Transverse colon (tissue), 4 donors: Measurements from ENCODE around the gene KIF3A. TPM values are rescaled to one million over a fixed set of nuclear protein-coding genes. Genes with fewer than 3 reads are reported as not detected.

Experiments used
- DNase-seq: peaks from one replicate; pipeline ENCODE4 v3.0.0-alpha.2; 2019
- H3K27ac ChIP-seq, 4 donors: fragments of 200-600 bp; sonication (generic); 2 replicates each; pipeline ENCODE4 v1.5.1; 2016 to 2018; ENCODE audit warnings: inconsistent platforms in 4 of 4
- H3K27me3 ChIP-seq: fragments of 200-600 bp; sonication (generic); 2 replicates; pipeline ENCODE4 v1.5.1; 2017; ENCODE audit warnings: inconsistent platforms
- H3K36me3 ChIP-seq, 4 donors: fragments of 200-600 bp; sonication (generic); 2 replicates each; pipeline ENCODE4 v1.5.1; 2017 to 2019; ENCODE audit warnings: inconsistent platforms in 4 of 4
- H3K4me1 ChIP-seq, 4 donors: fragments of 200-600 bp; sonication (generic); 2 replicates each; pipeline ENCODE4 v1.5.1; 2017 to 2020; ENCODE audit warnings: inconsistent platforms in 4 of 4
- H3K4me3 ChIP-seq, 4 donors: fragments of 200-600 bp; sonication (generic); 1 replicate in 1 of 4; 2 replicates in 3 of 4; pipeline versions ENCODE4 v1.5.1 to v1.6.1; 2017 to 2019; ENCODE audit warnings: inconsistent platforms in 4 of 4
- H3K9me3 ChIP-seq, 2 donors: fragments of 200-600 bp; sonication (generic); 2 replicates each; pipeline ENCODE4 v1.5.1; 2017 to 2019; ENCODE audit warnings: inconsistent platforms in 2 of 2
- EP300 ChIP-seq: sonication (generic); formaldehyde crosslinking; IDR thresholded peaks from one replicate; pipeline ENCODE4 v1.6.1; 2017; ENCODE audit warnings: antibody characterized with exemption, low read depth
- POLR2A ChIP-seq: fragments of 450-650 bp; IDR thresholded peaks from one replicate; pipeline ENCODE4 v1.6.1; 2016; ENCODE audit warnings: antibody characterized with exemption, mild to moderate bottlenecking, moderate library complexity
- POLR2AphosphoS5 ChIP-seq, 3 donors: sonication (generic); formaldehyde crosslinking; IDR thresholded peaks; one replicate each; pipeline ENCODE4 v1.6.1; 2016; ENCODE audit warnings: antibody characterized with exemption in 3 of 3
- WGBS, 2 donors: methylation state at CpG; one replicate each; pipeline ENCODE4 v1.1.5; 2018; ENCODE audit warnings: low coverage in 1 of 2; 5-methylcytosine and 5-hydroxymethylcytosine counted together
- in situ Hi-C, 4 donors: fragments of 200-750 bp; cut with MboI; loops; one replicate each; pipeline versions ENCODE4 v1.15.0 to v1.15.1; 2017; ENCODE audit warnings: low sequenced_read_pairs in 3 of 4, low pct_ligation_motif_present in 1 of 4, low pct_unique_long_range_greater_than_20kb in 1 of 4
- intact Hi-C: fragments of 100-400 bp; cut with DNase I; formaldehyde crosslinking; loops from one replicate; pipeline ENCODE4 v1.15.1; 2023; ENCODE audit warnings: low total_unique reads
- total RNA-seq, 4 donors: library from RNA; depleted of rRNA; stranded (reverse); fragments of >200 nt; gene quantifications; one replicate each; pipeline ENCODE4 v1.1.0, GENCODE V29; 2016
- TF ChIP-seq, protein P1 (sequence below), 5 experiments: fragments of 200-600 bp in 3 of 5; fragments of 450-650 bp in 2 of 5; sonication (generic) in 3 of 5; IDR thresholded peaks; 1 replicate in 2 of 5; 2 replicates in 3 of 5; pipeline ENCODE4 v1.5.1; 2016 to 2017; ENCODE audit warnings: antibody characterized with exemption in 5 of 5, inconsistent platforms in 3 of 5, mild to moderate bottlenecking in 2 of 5, moderate library complexity in 1 of 5

The KIF3A gene
- total RNA-seq, 4 donors from 2014 or later = 1.9 to 7.0 (median 2.8) TPM

DNA sequence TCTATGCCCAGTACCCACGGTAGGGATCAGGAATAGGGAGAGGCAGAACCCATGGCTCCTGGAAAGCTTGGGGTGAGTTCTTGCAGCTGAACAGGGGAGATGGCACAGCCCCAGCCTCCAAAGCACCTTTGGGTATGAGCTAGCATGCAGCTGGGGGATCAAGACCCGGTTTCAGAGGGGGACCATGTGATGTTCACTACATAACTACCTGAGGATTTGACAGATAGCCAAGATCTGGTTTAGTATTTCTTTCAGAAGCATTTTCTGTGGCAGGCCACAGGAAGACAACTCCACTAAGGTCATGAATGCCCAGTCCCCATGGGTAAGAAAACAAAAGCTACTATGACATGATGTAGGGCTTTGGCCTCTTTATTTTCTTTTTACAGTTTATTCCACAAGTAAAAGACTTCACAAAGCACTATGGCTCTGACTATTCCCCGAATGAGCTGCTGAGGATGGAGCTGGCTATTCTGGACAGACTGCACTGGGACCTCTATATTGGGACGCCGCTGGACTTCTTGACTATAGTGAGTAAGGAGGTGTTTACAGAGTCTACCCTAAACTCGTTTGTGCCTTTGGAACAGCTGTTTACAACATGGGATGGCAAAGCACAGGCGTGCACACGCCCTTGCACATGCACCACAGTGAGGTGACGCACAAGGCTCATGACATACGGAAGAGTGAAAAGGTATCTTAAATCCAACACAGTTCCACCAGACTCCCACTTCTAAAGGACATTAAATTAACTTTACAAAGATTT is 13.3 kb upstream of the KIF3A start:
- H3K36me3 ChIP-seq = no peaks in the 10 kb centered on the region
- no peak overlapping the region for H3K27ac ChIP-seq
- TF ChIP-seq POLR2AphosphoS5 (IDR thresholded peaks at IDR 0.05) = no peak
- TF ChIP-seq POLR2A = no peak
- TF ChIP-seq EP300 = no peak
- TF ChIP-seq, protein P1, sequence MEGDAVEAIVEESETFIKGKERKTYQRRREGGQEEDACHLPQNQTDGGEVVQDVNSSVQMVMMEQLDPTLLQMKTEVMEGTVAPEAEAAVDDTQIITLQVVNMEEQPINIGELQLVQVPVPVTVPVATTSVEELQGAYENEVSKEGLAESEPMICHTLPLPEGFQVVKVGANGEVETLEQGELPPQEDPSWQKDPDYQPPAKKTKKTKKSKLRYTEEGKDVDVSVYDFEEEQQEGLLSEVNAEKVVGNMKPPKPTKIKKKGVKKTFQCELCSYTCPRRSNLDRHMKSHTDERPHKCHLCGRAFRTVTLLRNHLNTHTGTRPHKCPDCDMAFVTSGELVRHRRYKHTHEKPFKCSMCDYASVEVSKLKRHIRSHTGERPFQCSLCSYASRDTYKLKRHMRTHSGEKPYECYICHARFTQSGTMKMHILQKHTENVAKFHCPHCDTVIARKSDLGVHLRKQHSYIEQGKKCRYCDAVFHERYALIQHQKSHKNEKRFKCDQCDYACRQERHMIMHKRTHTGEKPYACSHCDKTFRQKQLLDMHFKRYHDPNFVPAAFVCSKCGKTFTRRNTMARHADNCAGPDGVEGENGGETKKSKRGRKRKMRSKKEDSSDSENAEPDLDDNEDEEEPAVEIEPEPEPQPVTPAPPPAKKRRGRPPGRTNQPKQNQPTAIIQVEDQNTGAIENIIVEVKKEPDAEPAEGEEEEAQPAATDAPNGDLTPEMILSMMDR (IDR thresholded peaks at IDR 0.05) = no peak
- 73 to 84% methylated on average over 6 to 10 of the region's 10 CpGs for WGBS, 2 donors
- H3K4me1 ChIP-seq = peaks cover 0 to 15% (median 5%) of the 10 kb centered on the region in 4 donors
- intact Hi-C loops (no loop called here), in situ Hi-C loops (no loop called here)
- peaks cover 21% of the 10 kb centered on the region for H3K27me3 ChIP-seq
- no peak overlapping the region for H3K4me3 ChIP-seq
- H3K9me3 ChIP-seq = no peaks in the 10 kb centered on the region
- peak; percentile 7 for DNase-seq

DNA sequence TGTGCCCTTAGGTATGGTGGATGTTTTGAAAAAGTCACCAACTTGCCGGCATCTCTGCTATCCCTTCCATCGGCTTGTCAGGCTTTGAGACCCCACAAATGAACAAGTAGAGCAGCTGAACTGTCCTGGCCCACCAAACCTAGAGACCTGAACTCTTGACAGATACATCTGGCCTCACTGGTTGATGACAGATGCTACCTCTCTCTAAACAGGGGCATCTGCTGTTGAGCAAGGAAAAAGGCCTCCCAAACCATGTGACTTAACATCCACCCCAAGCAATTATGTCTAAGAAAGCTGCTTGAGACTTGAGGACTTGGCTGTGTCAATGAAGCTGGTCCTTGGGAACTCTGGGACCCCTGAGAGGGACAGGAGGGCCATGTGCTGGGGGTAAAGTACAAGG is 12.2 kb upstream of the KIF3A start:
- Histone ChIP-seq H3K4me1 (peaks cover 0 to 15% (median 5%) of the 10 kb centered on the region in 4 donors), H3K4me3 (no peak overlapping the region), H3K9me3 (no peaks in the 10 kb centered on the region), H3K27ac (no peak overlapping the region), H3K27me3 (peaks cover 33% of the 10 kb centered on the region), H3K36me3 (no peaks in the 10 kb centered on the region)
- DNase-seq = peak; percentile 4
- intact Hi-C loops (no loop called here), in situ Hi-C loops (no loop called here)
- 93 to 100% methylated on average over 2 of the region's 2 CpGs for WGBS, 2 donors
- TF ChIP-seq POLR2AphosphoS5 (IDR thresholded peaks at IDR 0.05) (no peak), EP300 (no peak), POLR2A (no peak)
- TF ChIP-seq, protein P1 (IDR thresholded peaks at IDR 0.05) = no peak

DNA sequence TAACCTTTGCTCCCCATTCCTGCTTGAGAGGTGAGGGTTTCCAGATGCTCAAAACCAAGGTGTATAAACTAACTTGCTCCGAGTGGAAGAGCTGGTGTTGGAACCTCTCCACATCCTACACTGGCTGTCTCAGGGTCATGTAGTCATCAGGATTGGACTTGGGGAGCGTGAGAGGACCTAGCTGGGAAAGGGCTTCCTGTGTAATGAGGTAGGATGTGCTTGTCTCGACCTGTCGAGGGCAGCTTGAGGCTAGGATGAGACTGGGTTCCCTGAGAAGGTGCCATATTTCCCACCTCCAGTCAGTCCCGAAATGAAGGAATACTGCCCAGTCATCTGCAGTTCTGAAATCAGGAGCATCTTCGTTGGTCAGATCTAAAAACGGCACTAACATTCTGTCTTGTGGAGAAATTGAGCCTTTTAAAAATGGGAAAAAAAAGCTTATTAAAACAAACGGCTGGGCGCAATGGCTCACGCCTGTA is 11.2 kb upstream of the KIF3A start:
- WGBS, 2 donors = 84 to 94% methylated on average over 7 to 10 of the region's 10 CpGs
- Histone ChIP-seq H3K27me3 (peaks cover 41% of the 10 kb centered on the region), H3K4me3 (no peak overlapping the region), H3K27ac (no peak overlapping the region), H3K4me1 (peaks cover 0 to 15% (median 5%) of the 10 kb centered on the region in 4 donors), H3K36me3 (no peaks in the 10 kb centered on the region), H3K9me3 (no peaks in the 10 kb centered on the region)
- TF ChIP-seq EP300 = no peak
- no peak for TF ChIP-seq POLR2AphosphoS5 (IDR thresholded peaks at IDR 0.05)
- TF ChIP-seq, protein P1 (IDR thresholded peaks at IDR 0.05) = no peak
- TF ChIP-seq POLR2A = no peak
- intact Hi-C loops = no loop called here
- in situ Hi-C loops = no loop called here
- no peak for DNase-seq

DNA sequence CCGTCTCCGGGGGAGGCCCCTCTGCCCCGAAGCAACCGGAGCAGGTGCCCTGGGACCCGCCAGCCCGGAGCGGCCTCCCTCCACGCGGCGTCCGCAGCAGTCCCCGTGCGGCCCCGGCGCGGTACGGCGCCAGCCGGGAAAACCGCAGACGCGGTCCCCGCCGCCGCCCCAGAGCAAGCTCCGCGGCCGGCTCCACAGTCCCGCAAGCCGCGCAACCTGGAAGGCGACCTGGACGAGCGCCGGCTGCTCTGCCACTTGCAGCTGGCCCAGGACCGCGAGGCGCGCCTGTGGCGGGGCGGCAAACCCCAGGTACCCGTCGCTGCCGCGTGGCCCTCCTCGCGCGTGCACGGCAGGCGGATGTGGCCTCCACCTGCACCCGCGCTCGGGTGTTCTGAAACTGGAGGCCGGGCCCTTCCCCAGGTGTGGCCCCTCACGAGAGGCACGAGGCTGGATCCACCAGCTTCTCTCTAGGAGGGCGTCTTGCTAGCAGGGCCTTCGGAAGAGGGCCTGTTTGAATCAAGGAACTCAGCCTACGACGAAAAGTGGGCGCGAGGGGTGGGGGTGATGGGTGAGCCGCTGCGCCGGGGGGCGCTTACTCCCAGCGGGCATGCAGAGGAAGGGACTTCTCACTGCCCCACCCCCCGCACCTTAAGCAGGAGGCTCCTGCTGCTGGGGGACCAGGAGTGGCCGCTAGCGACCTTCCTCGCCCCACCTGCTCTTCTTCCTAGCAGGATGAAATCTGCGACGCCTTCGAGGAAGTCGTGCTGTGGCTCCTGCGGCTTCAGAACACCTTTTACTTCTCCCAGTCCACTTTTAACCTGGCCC is 10.5 kb upstream of the KIF3A start:
- Histone ChIP-seq H3K27me3 (peaks cover 48% of the 10 kb centered on the region), H3K9me3 (no peaks in the 10 kb centered on the region), H3K36me3 (no peaks in the 10 kb centered on the region), H3K4me3 (peak overlapping the region; percentile 36 to 56 (median 46)), H3K27ac (peak overlapping the region; percentile 59 to 81 (median 70)), H3K4me1 (peaks cover 0 to 15% (median 5%) of the 10 kb centered on the region in 4 donors)
- DNase-seq = peak; percentile 50
- in situ Hi-C loops (no loop called here), intact Hi-C loops (no loop called here)
- WGBS, 2 donors = 65% methylated on average over 28 of the region's 76 CpGs; no CpG with 5 or more reads in 1 of the 2 donors
- TF ChIP-seq, protein P1 (IDR thresholded peaks at IDR 0.05) = no peak
- TF ChIP-seq EP300 (no peak), POLR2AphosphoS5 (IDR thresholded peaks at IDR 0.05) (no peak), POLR2A (no peak)
